DND-41 (cell line): ENCODE results near the gene INO80E.

Source experiments
- ATAC-seq: fragments of 200-7000 bp; cut with Tn5 transposase; 3 replicates; pipeline ENCODE4 v1.9.1; 2021; ENCODE audit warnings: low read depth; ENCODE audit not compliant: insufficient read depth
- DNase-seq: peaks from one replicate; pipeline ENCODE4 v3.0.0-alpha.2; 2020
- H2AFZ ChIP-seq: 2 replicates; pipeline ENCODE4 v1.6.0; 2012; ENCODE audit warnings: low read depth, low read length
- H3K27ac ChIP-seq: 2 replicates; pipeline ENCODE4 v1.5.1; 2012; ENCODE audit warnings: low read length, inconsistent platforms
- H3K27me3 ChIP-seq: fragments of 200-600 bp; sonication (generic); 2 replicates; pipeline ENCODE4 v1.6.0; 2012; ENCODE audit warnings: low read length, mild to moderate bottlenecking, inconsistent platforms; ENCODE audit not compliant: insufficient read depth, poor library complexity
- H3K36me3 ChIP-seq: 2 replicates; pipeline ENCODE4 v1.5.1; 2012; ENCODE audit warnings: low read length, inconsistent platforms; ENCODE audit not compliant: insufficient read depth
- H3K4me1 ChIP-seq: 2 replicates; pipeline ENCODE4 v1.5.1; 2012; ENCODE audit warnings: mild to moderate bottlenecking, low read length; ENCODE audit not compliant: insufficient read depth
- H3K4me2 ChIP-seq: 2 replicates; pipeline ENCODE4 v1.6.0; 2012; ENCODE audit warnings: mild to moderate bottlenecking, moderate library complexity, low read length, inconsistent platforms; ENCODE audit not compliant: insufficient read depth
- H3K4me3 ChIP-seq, 2 experiments: fragments of 200-600 bp in 1 of 2; shearing (Covaris generic) in 1 of 2; 2 replicates each; pipeline ENCODE4 v1.5.1; 2012 to 2016; ENCODE audit warnings: inconsistent platforms in 2 of 2, low read length in 2 of 2, mild to moderate bottlenecking in 2 of 2, low read depth in 1 of 2, moderate library complexity in 1 of 2
- H3K79me2 ChIP-seq: 2 replicates; pipeline ENCODE4 v1.6.0; 2012; ENCODE audit warnings: low read length, inconsistent platforms; ENCODE audit not compliant: insufficient read depth
- H3K9ac ChIP-seq: 2 replicates; pipeline ENCODE4 v1.6.0; 2012; ENCODE audit warnings: low read depth, mild to moderate bottlenecking, inconsistent platforms, low read length, moderate library complexity
- H3K9me3 ChIP-seq: 2 replicates; pipeline ENCODE4 v1.5.1; 2012; ENCODE audit warnings: low read length, moderate library complexity, mild to moderate bottlenecking, inconsistent platforms; ENCODE audit not compliant: insufficient read depth, severe bottlenecking
- H4K20me1 ChIP-seq: 2 replicates; pipeline ENCODE4 v1.6.0; 2012; ENCODE audit warnings: low read length; ENCODE audit not compliant: insufficient read depth
- EZH2 ChIP-seq: IDR thresholded peaks from 3 replicates; pipeline ENCODE4 v1.6.1; 2012; ENCODE audit warnings: borderline replicate concordance, low read depth, mild to moderate bottlenecking, moderate library complexity, low read length, inconsistent platforms; ENCODE audit not compliant: severe bottlenecking
- TF ChIP-seq, protein P1 (sequence below): IDR thresholded peaks from 2 replicates; pipeline ENCODE4 v1.5.1; 2012; ENCODE audit warnings: borderline replicate concordance, low read length, moderate library complexity, mild to moderate bottlenecking; ENCODE audit not compliant: poor library complexity, severe bottlenecking; ENCODE audit errors: extremely low read depth

The INO80E gene

DNA sequence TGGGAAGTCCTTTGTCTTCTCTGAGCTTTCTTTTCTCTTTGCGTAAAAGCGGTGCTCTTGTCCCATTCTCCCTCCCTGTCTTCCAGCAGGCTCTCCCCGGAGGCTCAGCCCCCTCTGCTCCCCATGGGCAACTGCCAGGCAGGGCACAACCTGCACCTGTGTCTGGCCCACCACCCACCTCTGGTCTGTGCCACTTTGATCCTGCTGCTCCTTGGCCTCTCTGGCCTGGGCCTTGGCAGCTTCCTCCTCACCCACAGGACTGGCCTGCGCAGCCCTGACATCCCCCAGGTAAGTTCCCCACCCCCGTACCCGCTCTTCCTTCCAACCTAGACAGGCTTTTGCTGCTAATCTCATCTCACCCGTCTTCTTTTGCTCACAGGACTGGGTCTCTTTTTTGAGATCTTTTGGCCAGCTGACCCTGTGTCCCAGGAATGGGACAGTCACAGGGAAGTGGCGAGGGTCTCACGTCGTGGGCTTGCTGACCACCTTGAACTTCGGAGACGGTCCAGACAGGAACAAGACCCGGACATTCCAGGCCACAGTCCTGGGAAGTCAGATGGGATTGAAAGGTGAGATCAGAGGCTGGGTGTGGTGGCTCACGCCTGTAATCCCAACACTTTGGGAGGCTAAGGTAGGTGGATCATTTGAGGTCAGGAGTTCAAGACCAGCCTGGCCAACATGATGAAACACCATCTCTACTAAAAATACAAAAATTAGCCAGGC lies 32.9 kb upstream of the INO80E start:
- H3K79me2 ChIP-seq = peaks cover 8% of the 10 kb centered on the region
- peak overlapping the region; percentile 94; the same call in 1 of the 2 replicates for H2AFZ ChIP-seq
- H3K27me3 ChIP-seq = no peaks in the 10 kb centered on the region
- H3K9me3 ChIP-seq = no peaks in the 10 kb centered on the region
- H3K4me2 ChIP-seq = peak overlapping the region; percentile 97
- no peak for ATAC-seq
- H3K36me3 ChIP-seq = peaks cover 9% of the 10 kb centered on the region
- peak overlapping the region; percentile 78 for H3K27ac ChIP-seq
- peak overlapping the region; percentile 63; the same call in 1 of the 2 replicates for H3K9ac ChIP-seq
- no peaks in the 10 kb centered on the region for H4K20me1 ChIP-seq
- peaks cover 21% of the 10 kb centered on the region for H3K4me1 ChIP-seq
- H3K4me3 ChIP-seq = peak overlapping the region in 1 of 2 experiments; percentile 88; a peak in 2 of 4 replicates
- TF ChIP-seq EZH2 = no peak
- TF ChIP-seq, protein P1, sequence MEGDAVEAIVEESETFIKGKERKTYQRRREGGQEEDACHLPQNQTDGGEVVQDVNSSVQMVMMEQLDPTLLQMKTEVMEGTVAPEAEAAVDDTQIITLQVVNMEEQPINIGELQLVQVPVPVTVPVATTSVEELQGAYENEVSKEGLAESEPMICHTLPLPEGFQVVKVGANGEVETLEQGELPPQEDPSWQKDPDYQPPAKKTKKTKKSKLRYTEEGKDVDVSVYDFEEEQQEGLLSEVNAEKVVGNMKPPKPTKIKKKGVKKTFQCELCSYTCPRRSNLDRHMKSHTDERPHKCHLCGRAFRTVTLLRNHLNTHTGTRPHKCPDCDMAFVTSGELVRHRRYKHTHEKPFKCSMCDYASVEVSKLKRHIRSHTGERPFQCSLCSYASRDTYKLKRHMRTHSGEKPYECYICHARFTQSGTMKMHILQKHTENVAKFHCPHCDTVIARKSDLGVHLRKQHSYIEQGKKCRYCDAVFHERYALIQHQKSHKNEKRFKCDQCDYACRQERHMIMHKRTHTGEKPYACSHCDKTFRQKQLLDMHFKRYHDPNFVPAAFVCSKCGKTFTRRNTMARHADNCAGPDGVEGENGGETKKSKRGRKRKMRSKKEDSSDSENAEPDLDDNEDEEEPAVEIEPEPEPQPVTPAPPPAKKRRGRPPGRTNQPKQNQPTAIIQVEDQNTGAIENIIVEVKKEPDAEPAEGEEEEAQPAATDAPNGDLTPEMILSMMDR = no peak
- no peak for DNase-seq

DNA sequence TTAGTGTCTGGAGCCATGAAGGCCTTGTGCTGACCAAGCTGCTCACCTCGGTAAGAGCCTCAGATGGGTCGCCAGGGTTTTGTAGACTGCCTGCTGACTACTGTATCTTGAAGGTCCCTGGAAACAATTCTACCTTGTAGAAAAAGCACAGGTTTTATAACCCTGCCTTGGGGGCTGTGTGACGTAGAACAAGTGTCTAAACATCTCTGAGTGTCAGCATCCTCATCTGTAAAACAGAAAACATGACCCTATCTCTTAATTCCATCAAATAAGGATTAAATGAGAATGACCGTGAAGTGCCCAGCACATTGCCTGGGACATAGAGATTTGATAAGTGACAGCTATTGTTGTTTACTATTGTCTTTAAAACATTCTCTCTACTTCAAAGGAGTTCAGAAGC lies 27.8 kb upstream of the INO80E start:
- ATAC-seq (no peak), DNase-seq (no peak)

GRCh38 chr16:29971304-29971703 lies 24.7 kb upstream of the INO80E start:
- peaks cover 26% of the 10 kb centered on the region for H3K79me2 ChIP-seq
- H3K4me3 ChIP-seq = no peak overlapping the region
- peaks cover 32% of the 10 kb centered on the region for H3K4me1 ChIP-seq
- no peak overlapping the region for H3K4me2 ChIP-seq
- H3K27me3 ChIP-seq = no peaks in the 10 kb centered on the region
- ATAC-seq = no peak
- no peak overlapping the region for H3K27ac ChIP-seq
- no peak overlapping the region for H3K9ac ChIP-seq
- H4K20me1 ChIP-seq = peaks cover 20% of the 10 kb centered on the region
- H3K36me3 ChIP-seq = peaks cover 30% of the 10 kb centered on the region
- no peak for DNase-seq
- TF ChIP-seq EZH2 = no peak
- TF ChIP-seq, protein P1 = no peak
- no peaks in the 10 kb centered on the region for H3K9me3 ChIP-seq
- H2AFZ ChIP-seq = no peak overlapping the region

More for the DNA sequence above, 27.8 kb upstream of the INO80E start:
- Histone ChIP-seq H3K9me3 (no peaks in the 10 kb centered on the region), H3K36me3 (peaks cover 35% of the 10 kb centered on the region), H3K79me2 (peaks cover 1% of the 10 kb centered on the region; the same call in 1 of the 2 replicates), H3K4me2 (no peak overlapping the region), H4K20me1 (no peaks in the 10 kb centered on the region), H3K9ac (no peak overlapping the region), H3K4me1 (peaks cover 9% of the 10 kb centered on the region), H2AFZ (no peak overlapping the region), H3K27me3 (no peaks in the 10 kb centered on the region), H3K4me3 (no peak overlapping the region), H3K27ac (no peak overlapping the region)
- TF ChIP-seq EZH2 = no peak
- TF ChIP-seq, protein P1 = no peak
